Anterior cingulate cortex (tissue), 58 donors: ENCODE results near the gene ELMO1.
A peak's percentile ranks its signal among the peaks of the same experiment; 100 is the strongest.

Experiments used
- DNase-seq, 58 donors: peaks; one replicate each; lab custom pipeline; 2025; lab: John Stamatoyannopoulos, UW

ELMO1 gene

DNA sequence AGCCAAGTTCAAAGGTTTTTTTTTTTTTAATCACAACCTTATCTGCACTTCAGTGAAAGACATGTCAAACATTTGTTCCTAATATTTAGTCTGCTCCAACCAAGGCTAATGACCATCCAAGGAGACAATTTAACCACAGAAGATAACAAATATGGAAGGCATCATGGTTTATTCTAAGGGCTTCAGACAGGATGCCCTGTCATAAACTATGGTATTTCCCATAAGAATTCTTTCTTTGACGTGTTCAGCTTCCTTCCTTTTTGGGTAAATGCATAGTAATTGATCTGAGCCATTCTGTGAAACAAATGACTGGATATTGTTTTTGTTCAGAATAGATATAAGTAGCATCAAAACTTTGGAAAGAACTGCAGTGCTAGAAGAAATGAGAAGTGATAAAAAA is 397.9 kb downstream of the ELMO1 start:
- no peak for DNase-seq

DNA sequence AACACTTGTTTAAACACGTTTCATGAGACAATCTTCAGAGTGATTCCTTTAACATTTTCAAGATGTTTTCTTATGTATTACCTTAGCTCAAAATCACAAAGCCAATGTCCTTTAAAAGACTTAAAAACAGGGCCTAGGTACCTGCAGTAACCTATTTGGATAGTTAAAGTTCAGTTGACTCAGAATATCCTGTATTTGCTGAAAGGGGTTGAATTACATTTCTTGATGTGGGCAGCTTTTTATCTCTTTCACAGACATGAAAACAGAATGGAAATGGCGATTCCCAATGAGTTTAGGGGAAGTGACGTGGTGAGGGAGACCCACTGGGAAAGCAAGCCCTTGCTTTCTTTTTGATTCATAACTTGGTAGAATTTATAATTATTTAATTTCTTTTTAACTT is 400.0 kb downstream of the ELMO1 start:
- DNase-seq: no peak

DNA sequence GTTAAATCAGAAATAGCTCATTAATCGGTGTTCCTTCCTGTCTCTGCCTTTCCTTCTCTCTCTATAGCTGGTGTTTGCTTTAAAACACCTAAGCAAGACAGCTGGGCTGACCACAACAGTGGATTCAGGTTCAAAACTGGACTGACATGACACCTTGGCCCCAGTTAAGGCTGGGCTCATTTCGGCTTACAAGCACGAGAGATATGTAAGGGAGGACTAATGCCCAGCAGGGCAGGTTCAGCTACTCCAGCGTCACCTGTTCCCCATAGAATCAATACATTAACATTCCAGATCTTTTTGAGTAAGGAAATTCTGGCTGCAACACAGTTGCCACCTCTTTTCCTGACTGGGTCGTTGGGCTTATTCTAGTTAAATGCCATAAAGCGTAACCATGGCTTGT is 401.4 kb downstream of the ELMO1 start:
- no peak for DNase-seq

DNA sequence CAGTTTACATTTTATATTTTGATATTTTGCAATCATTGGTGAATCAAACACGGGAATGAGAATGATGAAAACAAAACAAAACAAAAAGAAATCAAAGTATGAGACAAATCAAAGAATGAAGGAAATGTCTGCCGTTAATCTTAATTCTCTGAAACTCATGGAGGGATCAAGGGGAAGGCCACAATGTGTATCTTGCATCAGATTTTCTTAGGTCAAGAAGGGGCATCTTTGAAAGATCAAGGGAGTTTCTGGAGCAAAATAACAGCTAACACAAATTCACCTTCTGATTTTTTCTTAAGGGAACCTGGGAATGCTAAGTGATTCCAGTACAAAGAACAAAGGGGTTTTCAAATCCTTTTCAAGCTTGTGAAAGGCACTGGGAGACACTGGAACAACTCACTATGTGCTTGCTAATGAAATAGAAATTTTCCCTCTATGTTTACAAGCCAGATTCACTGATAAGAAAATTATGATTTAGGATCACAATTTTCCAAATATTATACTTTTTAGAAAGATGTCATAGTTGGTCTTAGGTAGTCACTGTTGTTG is 402.1 kb downstream of the ELMO1 start:
- DNase-seq: no peak

DNA sequence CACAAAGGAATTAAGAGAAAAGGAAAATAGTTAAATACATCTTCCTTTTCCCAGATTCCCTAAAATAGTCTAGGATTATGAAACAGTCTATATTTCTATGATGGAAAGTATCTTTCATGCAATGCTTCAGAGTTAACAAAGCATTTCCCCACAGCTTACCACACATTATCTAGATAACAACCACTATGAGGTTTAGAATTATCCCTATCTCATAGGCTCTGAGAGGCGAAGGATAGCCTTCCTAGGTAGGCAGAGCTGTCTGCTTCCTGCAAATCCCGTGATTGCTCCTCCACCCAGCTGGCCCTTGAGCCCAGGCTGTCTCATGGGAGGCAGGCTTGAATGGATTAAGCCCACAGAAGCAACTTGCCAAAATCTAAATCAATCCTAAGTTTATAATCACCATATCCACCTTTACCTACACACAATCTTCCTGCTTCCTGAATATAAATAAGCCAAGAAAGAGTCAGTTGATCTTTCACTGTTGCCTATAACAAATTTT is 402.9 kb downstream of the ELMO1 start:
- DNase-seq: no peak

DNA sequence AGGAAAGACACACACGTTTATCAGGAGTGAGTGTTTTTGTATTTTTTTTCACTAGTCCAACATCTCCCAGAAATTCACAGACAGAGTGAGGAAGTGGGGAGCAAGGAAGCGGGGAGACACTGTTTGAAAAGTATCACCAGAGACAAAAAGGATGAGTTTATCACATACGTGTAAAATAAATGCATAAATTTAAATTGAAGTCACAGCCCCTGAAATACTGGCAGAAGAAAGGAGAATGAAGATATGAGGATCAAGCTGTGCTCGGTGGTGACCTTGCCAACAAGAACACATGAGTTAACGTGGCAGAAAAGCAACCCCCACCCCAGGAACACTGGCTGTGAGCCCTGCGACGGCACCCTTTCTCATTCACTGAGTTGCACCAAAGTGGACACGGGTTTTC is 407.2 kb downstream of the ELMO1 start:
- no peak for DNase-seq

DNA sequence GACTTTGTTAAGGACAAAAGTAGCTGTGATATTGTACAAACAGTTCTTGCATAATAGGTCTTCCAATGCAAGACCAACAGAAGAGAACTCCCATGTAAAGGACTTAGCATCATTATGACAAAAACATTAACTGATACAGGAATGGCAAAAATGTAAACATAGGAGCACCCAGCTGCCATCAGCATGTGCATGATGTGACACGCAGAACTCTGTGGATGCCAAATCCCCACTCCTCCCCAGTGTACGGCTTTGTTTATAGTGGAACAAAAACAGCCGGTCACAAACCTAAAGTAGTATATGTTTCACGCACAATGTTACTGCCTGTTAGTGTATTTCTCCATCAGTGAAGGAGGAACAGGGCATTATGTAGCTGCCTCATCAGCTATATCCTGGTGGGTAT is 408.3 kb downstream of the ELMO1 start:
- no peak for DNase-seq

DNA sequence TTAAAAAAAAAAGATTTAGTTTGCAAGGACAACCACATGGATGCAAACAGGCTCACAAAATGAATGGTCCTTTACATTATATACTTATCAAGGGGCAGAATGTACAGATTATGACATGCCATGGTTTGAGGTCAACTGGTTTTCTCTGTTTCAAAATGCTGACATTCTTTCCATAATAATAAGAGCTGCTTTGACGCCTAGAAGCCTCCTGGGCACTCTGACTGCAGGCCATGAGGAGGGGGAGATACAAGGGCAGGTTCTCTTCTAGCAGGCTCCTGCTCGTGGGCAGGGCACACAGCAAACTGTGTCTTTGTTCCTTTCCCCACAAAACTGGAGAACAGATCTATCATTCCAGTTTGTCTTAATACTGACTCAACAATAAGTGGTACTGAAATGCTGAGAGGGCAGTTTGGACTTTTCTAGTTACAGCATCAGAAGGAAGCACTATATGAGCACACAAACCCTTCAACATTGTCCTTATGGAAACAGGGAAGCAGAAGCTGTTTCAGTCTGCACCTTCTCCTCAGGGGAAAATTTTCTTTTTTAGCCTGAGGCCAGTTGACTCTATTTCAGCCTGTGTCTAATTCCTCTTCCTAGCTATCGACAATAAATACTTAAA is 409.4 kb downstream of the ELMO1 start:
- no peak for DNase-seq

DNA sequence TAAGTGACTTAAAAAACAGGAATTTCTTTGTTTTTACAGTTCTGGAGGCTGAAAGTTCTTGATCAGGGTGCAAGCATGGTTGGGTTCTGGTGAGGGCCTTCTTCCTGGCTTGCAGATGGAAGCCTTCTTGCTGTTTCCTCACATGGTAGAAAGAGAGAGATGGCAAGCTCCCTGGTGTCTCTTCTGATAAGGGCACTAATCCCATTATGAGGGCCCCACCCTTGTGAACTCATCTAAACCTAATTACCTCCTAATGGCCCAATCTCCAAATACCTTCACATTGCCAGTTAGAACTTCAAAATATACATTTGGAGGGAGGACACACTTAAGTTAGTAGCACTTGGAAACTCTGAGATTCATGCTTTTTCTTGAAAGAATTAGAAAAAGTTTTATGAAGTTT is 410.0 kb downstream of the ELMO1 start:
- DNase-seq: no peak

DNA sequence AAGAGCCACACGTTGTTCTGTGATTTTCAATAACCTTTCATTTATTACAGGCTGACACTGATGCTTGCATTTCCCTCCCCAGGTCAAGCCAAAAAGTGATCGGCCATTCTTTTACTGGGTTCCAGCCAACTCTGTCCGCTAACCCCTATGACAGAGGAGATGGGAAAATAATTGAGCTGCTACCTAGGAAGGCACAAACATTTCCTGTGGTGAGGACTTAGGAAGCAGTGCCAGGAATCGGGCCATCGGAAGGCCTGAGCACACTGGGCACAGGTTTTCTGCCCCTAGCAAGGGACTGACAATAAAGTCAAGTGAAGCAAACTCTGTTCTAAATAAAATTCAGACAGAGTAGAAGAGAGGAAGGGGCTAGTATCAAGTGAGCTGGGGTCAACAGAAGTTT is 411.4 kb downstream of the ELMO1 start:
- no peak for DNase-seq

DNA sequence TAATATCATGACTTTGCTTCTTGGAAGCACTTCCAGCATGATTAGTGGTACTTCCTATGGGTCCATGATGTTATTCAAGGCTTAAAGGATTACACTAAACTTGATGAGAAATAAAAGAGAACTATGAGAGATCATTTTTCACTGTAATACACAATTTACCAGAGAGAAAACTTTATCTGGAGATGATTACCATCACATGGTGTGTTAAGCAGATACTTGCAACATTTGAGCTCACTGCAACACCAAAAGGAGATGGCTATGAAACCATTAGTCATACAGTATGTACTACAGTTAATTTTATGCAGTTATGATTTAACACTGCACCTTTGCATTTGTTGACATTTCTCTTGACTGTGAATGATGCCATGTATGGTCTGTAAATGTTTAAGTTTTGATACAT is 413.0 kb downstream of the ELMO1 start:
- DNase-seq: no peak

DNA sequence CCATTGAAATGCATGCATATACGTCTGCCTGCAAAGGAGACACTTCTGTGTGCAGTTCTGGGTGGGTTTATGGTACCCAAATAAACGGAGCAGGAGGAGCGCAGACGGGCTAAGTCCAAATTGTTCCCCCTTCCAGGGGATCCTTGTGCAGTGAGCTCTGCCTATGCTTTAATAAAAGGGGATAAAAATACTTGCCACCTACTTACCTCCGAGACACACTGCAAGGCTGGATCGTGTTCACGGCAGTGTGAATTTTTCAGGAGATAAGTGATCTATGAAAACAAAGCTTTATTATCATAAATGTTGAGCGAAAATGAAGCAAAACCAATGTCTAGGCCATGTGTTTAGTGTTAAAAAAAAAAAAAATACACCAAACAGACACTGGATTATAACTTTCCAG is 415.5 kb downstream of the ELMO1 start:
- DNase-seq: peak in 2 of 58 donors; percentile 3 to 9

DNA sequence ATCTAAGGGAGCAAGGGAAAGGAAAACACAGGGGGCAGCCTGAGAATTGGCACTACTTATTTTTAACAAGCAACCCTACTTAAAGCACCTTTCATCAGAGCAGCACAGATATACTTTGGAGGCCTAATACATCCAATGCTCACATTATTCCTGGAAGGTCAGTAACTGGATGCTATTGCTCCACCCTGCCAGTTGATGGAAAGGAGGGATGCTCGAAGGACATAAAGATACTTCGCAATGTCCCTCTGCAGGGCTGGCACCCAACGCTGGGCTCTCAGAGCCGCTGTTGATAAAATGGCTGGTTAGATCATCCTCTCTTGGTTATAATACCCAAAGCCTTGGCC is 416.4 kb downstream of the ELMO1 start:
- peak in 1 of 58 donors; percentile 29 for DNase-seq

DNA sequence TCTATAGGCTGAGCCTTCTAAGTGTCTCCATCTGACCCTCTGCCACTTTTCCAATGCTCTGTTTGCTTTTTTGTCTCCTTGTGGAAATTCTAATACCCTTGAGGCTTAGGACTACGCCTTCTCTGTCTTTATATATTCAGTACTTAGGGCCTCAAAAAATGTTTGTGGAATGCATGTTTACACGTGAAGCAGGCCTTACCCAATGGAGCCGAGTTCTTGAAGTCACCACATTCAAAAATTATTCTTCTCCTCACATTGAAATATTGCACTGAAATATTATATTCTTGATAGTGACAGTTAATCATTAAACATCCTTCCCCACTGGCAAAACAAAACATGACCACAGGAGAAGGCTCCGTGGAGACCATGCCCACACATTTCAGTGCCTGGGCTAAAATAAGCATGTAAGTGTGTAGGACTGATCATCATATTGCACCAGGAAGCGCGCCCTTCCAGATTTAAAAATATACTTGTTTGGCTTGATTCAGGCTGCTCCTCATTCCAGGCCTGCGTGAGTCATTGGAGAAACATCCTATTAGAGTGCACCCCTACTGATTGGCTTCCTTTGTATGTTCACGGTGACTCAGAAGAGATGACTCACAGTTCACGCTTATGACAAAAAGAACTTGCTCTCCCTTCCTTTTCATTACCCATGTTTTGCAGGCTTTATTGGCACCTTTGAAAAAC is 416.9 kb downstream of the ELMO1 start:
- DNase-seq: peak in 39 of 58 donors; percentile 10 to 85 (median 45)

DNA sequence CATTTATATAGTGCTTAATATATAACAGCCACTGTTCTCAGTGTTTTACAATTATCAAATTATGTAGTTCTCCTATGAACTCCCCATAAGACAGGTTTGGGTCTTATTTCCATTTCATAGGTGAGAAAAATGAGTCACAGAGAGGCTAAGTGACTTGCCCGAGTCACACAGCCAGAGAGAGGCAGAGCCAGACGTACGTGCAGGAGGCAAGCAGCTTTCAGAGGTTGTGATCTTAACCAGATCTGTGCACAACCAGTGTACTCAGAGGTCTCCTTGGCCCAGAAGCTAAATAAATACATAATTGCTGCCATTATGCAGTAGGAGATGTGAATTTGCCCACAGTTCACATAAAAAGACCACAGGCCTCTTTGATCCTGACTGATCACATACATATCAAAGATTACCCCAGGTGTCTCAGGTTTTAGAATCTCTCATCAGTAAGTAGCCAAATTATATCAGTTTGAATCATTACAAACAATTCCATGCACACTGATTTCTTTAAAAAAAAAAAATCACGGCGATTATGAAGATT is 419.7 kb downstream of the ELMO1 start:
- DNase-seq: no peak

DNA sequence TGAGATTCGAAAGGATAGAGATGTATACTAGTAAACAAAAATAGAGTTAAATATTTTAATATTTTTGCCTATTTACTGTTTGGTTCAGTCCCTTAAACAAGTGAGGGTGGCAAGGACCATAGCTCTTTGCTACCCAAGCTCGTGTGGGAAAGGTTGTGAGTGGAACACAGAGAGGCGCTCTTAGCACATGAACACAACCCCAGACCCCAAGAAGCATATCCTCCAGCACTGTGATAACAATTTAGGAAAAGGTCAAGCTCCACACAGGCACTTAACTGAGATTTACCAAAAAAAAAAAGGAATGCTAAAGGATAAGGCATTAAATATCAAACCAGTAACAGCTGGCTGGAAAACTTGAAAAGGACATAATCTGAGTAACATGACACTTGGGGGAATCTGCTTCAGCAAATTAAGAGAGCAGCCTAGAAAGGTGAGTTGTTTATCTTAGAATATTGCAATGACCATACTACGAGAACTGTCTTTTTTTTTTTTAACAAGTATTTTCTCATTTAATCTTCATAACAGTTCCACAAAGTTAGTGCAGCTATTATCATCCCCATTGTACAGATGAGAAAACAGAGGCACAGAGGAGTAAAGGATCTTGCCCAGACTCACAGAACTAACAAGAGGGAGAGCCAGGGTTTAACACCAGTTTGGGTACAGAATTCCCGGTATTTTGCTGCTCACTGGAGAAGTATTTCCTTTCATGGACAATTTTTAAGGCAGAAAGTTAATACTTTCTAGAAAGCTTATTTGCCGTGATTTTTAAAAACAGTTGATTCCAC is 420.9 kb downstream of the ELMO1 start:
- DNase-seq: no peak

DNA sequence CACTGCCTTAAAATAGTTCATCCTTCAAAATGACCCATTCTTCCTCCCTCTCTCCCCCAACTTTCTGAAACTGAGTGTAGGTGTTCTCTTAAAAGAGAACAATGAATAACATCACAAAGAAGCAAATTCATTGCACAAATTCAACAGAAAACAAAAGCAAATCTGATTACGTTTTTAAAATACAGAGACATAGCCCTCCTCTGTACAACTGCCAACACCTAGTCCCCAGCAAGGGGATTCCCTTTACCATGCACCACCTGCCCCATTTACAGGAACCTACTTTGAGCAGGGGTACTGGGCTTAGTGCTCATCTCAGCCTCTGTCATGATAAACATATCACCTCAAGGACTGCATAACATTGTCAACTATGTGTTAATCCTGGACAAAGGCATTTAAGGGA is 421.6 kb downstream of the ELMO1 start:
- no peak for DNase-seq

DNA sequence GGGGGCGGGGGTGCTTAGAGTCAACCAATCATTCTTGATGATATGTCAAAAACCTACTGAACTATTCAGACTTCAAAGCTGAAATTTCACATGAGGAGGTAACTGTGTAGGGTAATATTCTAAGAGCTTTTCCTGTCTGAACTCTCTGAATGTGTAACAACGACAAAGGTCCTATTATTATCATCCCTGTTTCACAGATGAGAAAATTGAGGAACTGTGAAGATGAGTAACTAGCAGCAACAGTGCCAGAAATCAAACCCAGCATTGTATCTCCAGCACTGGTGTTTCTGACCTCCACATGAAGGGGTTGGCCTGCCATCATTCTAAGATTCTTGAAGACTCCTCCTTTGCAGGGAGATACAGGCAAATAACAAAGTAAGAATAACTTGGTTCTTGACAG is 429.7 kb downstream of the ELMO1 start:
- DNase-seq: no peak

DNA sequence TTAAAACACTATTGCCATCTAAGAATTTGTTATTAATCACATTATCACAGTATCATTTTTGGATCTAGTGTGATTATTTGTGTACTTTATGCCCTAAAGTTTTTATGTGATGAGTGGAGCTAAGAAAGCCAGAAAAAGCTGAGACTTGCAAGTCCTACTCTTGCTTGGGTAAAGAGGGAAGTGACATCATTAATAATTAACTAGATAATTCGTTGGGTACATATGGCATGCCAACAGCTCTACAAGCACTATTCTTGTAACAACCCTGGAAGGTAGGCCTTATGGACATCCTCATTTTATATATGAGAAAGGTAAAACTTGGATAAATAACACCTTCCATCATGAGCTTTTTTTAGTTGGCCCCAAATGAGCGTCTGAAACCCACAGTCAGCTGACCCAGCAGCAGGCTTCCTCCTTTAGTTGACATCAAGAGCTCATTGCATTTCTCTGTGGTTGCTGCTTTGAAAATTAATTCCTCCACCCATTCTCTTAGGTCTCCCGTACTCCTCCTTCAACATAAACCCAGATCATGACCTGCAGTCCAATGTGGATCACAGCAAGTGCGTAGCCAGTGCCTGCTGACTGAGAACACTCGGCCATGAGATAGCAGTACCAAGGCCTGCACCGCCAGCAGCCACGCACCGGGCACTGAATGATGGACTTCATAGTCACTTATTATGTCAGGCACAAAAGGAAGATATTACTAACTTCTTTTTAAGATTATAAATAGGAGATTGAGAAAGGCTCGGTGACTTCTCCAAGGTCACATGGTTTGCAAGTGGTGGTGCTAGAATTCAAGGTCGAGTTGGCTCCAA is 432.4 kb downstream of the ELMO1 start:
- DNase-seq: no peak

DNA sequence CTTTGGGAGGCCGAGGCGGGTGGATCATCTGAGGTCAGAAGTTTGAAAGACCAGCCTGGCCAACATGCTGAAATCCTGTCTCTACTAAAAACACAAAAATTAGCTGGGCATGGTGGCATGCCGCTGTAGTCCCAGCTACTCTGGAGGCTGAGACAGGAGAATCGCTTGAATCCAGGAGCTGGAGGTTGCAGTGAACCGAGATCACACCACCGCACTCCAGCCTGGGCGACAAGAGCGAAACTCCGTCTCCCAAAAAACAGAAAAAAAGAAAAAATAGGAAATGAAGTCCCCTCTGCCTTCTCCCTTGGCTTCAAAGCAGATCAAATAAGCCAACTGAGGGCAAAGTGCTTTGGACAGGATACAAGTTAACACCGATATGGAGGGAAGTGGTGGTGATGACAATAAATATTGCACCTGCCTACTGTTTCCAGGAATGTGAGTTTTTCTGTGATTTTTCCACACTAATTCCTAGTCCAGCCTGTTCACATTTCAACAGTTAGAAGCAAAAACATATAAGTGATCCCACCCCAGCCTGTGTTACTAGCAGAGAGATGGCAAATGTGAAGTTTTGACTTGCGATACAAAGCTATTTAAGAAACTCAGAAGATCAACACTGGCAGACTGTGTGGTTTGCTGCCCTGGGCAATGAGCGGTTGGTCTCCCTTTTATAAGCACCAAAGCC is 433.2 kb downstream of the ELMO1 start:
- no peak for DNase-seq
